Measurements from ENCODE around the gene LRP1.
A peak's percentile ranks its signal among the peaks of the same experiment; 100 is the strongest.

The LRP1 gene

DNA sequence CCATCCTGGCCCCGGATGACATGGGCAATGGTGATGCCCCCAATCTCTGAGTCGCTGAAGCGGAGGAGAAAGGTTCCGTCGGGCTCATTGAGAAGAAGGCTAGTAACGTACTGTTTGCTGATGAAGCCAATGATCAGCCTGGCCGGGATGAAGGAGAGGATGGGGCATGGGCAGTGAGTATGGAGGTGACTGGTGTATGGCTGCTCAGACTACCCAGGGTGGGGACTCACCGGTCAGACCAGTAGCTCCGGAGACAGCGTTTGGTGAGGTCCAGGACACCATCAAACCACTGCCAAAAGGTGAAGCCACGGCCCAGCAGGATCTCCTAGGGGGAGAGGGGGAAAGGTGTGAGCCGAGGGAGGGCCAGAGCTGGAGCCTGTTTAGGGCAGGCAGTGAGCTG, 28.5 kb upstream of the LRP1 start:
- Histone ChIP-seq H3K36me3 (peaks cover 67 to 96% (median 85%) of the 10 kb centered on the region in 3 donors), H3K4me3 (no peak overlapping the region), H3K27ac (no peak overlapping the region), H3K4me1 (peaks cover 0 to 13% (median 1%) of the 10 kb centered on the region in 4 donors), H3K27me3 (no peaks in the 10 kb centered on the region), H3K9me3 (no peaks in the 10 kb centered on the region)
- TF ChIP-seq, protein P1, sequence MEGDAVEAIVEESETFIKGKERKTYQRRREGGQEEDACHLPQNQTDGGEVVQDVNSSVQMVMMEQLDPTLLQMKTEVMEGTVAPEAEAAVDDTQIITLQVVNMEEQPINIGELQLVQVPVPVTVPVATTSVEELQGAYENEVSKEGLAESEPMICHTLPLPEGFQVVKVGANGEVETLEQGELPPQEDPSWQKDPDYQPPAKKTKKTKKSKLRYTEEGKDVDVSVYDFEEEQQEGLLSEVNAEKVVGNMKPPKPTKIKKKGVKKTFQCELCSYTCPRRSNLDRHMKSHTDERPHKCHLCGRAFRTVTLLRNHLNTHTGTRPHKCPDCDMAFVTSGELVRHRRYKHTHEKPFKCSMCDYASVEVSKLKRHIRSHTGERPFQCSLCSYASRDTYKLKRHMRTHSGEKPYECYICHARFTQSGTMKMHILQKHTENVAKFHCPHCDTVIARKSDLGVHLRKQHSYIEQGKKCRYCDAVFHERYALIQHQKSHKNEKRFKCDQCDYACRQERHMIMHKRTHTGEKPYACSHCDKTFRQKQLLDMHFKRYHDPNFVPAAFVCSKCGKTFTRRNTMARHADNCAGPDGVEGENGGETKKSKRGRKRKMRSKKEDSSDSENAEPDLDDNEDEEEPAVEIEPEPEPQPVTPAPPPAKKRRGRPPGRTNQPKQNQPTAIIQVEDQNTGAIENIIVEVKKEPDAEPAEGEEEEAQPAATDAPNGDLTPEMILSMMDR (IDR thresholded peaks at IDR 0.05), result no peak
- no peak for DNase-seq
- intact Hi-C loops (cut with DNase I; ENCODE audit: low total_unique reads), result no loop called here

DNA sequence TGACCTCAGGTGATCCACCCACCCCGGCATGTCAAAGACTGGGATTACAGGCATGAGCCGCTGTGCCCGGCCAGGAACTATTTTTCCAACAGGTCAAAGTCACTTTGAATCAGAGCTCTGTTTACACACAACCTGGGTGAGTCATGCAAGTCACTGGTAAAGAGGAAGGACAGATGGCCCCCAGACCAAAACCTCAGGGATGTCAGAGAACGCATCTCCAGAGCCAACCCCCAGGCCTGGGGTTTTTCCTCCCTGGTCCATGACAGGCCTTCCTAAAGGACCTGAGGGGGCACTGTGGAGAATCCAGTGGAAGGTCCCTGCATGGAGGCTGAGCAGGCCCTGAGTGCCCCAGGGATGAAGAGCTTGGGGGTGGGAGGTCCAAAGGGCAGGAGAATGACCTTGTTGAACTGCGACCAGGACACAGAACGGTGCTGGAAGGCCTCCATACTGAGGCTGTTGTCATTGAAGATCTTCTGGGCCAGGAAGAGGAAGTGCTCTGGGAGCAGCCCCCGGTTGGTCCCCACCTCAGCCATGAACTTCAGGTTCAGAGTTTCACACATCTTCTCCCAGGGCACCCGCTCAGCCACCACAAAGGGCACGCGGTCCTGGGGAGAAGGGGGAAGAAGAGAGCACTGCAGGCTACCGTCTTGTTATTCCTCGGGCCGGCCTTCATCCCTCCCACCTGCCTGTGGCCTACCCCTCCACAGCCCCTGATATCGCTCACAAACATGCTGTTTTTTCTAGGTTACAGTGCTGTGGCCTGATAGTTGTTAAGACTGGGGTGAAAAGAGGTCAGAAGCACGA, 26.2 kb upstream of the LRP1 start:
- Histone ChIP-seq H3K4me3 (no peak overlapping the region), H3K9me3 (no peaks in the 10 kb centered on the region), H3K36me3 (peaks cover 71 to 96% (median 85%) of the 10 kb centered on the region in 3 donors), H3K27ac (no peak overlapping the region), H3K4me1 (no peaks in the 10 kb centered on the region), H3K27me3 (no peaks in the 10 kb centered on the region)
- intact Hi-C loops (cut with DNase I; ENCODE audit: low total_unique reads), result no loop called here
- DNase-seq, result no peak
- TF ChIP-seq, protein P1 (IDR thresholded peaks at IDR 0.05), result no peak

DNA sequence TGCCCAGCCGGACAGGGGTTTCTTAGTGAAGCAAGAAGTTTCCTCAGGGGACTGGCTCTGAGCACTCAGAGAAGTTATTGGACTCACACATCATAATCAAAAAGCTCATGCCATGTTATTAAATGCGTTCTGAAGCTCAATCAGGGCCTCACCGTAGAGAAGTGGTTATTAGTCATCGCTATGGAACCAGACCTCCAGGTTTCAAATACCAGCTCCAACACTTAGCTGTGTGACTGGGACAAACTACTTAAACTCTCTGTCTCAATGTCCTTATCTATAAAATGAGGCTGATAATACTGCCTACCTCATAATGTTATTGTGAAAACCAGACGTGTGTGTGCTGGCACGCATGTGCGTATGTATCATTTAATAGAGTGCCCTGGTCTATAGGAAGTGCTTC, 24.4 kb upstream of the LRP1 start:
- TF ChIP-seq, protein P1 (IDR thresholded peaks at IDR 0.05), result no peak
- Histone ChIP-seq H3K9me3 (no peaks in the 10 kb centered on the region), H3K27ac (peak overlapping the region in 1 of 2 donors; percentile 2), H3K27me3 (no peaks in the 10 kb centered on the region), H3K4me3 (no peak overlapping the region), H3K36me3 (peaks cover 69 to 93% (median 80%) of the 10 kb centered on the region in 3 donors), H3K4me1 (peaks cover 0 to 17% (median 12%) of the 10 kb centered on the region in 4 donors)
- DNase-seq, result no peak
- intact Hi-C loops (cut with DNase I; ENCODE audit: low total_unique reads), result no loop called here

DNA sequence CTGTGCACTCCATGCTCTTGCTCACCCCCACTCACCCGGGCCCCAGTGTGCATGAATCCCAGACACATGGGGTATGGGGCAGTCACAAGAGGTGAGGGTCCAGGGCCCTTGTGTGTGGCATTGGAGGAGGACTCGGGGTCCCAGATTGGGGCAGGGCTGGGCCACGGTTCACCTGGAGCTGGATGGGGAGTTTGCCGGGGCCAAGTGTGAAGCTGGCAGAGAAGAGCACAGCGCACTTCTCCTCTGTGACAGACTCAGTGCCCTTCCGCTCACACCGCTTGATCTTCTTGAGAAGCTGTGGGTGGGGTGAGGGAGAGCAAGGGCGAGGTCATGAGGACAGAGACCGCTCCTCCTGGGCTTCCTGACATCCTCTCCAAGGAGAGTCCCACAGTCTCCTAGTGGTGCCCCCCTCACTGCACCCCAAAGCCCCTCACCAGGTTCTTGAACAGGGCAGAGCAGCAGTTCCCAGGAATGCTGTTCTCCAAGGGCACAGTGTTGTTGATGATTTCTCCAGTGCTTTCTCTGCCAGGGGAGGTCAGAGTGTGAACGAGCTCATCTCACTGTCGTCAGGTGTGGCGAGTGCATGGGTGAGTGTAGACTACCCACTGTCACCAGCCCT, 23.9 kb upstream of the LRP1 start:
- Histone ChIP-seq H3K36me3 (peaks cover 63 to 87% (median 75%) of the 10 kb centered on the region in 3 donors), H3K9me3 (no peaks in the 10 kb centered on the region), H3K4me1 (peaks cover 0 to 22% (median 17%) of the 10 kb centered on the region in 4 donors), H3K4me3 (no peak overlapping the region), H3K27ac (peak overlapping the region in 1 of 2 donors; percentile 2), H3K27me3 (no peaks in the 10 kb centered on the region)
- no peak for DNase-seq
- intact Hi-C loops (cut with DNase I; ENCODE audit: low total_unique reads), result no loop called here
- TF ChIP-seq, protein P1 (IDR thresholded peaks at IDR 0.05), result no peak

DNA sequence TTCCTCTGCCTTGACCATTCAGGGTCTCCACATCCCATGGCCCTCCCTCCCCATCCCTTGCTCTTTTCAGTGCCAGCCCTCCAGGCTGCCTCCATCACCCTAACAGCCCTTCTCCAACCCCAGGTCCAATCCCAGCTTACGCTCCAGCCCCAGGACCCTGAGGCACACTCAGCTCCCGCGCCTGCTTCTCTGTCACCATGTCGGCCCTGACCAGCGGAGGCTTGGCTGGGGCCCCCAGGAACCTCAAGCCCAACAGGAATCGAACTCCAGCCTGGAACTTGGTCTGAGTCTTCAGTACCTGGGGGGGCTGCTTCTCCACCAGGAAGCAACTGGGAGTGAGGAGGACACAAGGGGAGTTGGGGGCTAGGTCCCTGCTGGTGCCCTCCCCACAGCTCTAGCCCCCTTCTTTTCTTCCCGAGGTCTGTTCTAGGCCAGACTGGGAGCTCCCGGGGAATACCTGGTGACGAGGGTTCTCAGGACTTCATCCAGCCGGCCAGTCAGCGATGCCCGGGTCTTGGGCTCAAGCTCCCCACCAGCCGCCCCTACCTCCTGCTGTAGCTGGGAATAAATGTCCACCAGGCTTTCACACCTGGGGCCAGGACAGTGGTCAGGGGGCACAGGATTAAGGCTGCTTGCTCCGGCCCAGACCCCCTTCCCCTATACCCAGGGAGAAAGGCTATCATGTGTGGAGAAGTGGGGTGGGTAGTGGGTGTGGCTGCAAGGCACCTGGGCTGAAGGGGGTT, 23.1 kb upstream of the LRP1 start:
- Histone ChIP-seq H3K4me3 (no peak overlapping the region), H3K9me3 (no peaks in the 10 kb centered on the region), H3K4me1 (peaks cover 0 to 29% (median 24%) of the 10 kb centered on the region in 4 donors), H3K36me3 (peaks cover 55 to 80% (median 67%) of the 10 kb centered on the region in 3 donors), H3K27me3 (no peaks in the 10 kb centered on the region), H3K27ac (no peak overlapping the region)
- intact Hi-C loops (cut with DNase I; ENCODE audit: low total_unique reads), result no loop called here
- DNase-seq, result no peak
- TF ChIP-seq, protein P1 (IDR thresholded peaks at IDR 0.05), result no peak

Measured in tibial artery (tissue), 4 donors.